NCI-H2196 (cell line): ENCODE results near the gene ASB10.

Experiments used
- DNase-seq: peaks from one replicate; lab custom pipeline; 2025; ENCODE audit not compliant: unreplicated experiment; lab: John Stamatoyannopoulos, UW

ASB10 gene

GRCh38 chr7:151167197-151167961 is 19.7 kb downstream of the ASB10 start, which contains the start of gene GBX1:
GBX1 (minus strand) TSS chr7:151167694; CDS start chr7:151167548, 146 bp downstream.
- no peak for DNase-seq

GRCh38 chr7:151166629-151167196 is 20.3 kb downstream of the ASB10 start:
- no peak for DNase-seq

- DNase-seq, result no peak
Observed at GRCh38 chr7:151161757-151162156, 25.3 kb downstream of the ASB10 start.

- DNase-seq, result no peak
Observed at GRCh38 chr7:151157645-151158329, 29.3 kb downstream of the ASB10 start.

GRCh38 chr7:151152643-151153513 is 34.2 kb downstream of the ASB10 start:
- no peak for DNase-seq

GRCh38 chr7:151150388-151150787 is 36.7 kb downstream of the ASB10 start:
- no peak for DNase-seq

GRCh38 chr7:151148319-151149259 is 38.5 kb downstream of the ASB10 start:
- no peak for DNase-seq

- no peak for DNase-seq
Observed at GRCh38 chr7:151146761-151147160, 40.3 kb downstream of the ASB10 start.

GRCh38 chr7:151144387-151144786 is 42.7 kb downstream of the ASB10 start:
- DNase-seq, result no peak

GRCh38 chr7:151143261-151144015 is 43.6 kb downstream of the ASB10 start:
- DNase-seq, result no peak

- DNase-seq, result no peak
Observed at GRCh38 chr7:151142686-151143040, 44.4 kb downstream of the ASB10 start.

- no peak for DNase-seq
Observed at GRCh38 chr7:151141855-151142685, 45.0 kb downstream of the ASB10 start.

GRCh38 chr7:151141311-151141854 is 45.7 kb downstream of the ASB10 start:
- no peak for DNase-seq

- DNase-seq, result no peak
Observed at GRCh38 chr7:151140826-151141225, 46.2 kb downstream of the ASB10 start.

GRCh38 chr7:151139791-151140190 is 47.3 kb downstream of the ASB10 start:
- DNase-seq, result no peak

- DNase-seq, result no peak
Observed at GRCh38 chr7:151139071-151139790, 47.8 kb downstream of the ASB10 start.

- DNase-seq, result no peak
Observed at GRCh38 chr7:151138153-151138851, 48.7 kb downstream of the ASB10 start.
